Fibroblast of skin of abdomen (primary cell): ENCODE results near the gene BCL11B.

Experiments
- DNase-seq: peaks from one replicate; pipeline ENCODE4 v3.0.0-alpha.2; 2013

Gene BCL11B

DNA sequence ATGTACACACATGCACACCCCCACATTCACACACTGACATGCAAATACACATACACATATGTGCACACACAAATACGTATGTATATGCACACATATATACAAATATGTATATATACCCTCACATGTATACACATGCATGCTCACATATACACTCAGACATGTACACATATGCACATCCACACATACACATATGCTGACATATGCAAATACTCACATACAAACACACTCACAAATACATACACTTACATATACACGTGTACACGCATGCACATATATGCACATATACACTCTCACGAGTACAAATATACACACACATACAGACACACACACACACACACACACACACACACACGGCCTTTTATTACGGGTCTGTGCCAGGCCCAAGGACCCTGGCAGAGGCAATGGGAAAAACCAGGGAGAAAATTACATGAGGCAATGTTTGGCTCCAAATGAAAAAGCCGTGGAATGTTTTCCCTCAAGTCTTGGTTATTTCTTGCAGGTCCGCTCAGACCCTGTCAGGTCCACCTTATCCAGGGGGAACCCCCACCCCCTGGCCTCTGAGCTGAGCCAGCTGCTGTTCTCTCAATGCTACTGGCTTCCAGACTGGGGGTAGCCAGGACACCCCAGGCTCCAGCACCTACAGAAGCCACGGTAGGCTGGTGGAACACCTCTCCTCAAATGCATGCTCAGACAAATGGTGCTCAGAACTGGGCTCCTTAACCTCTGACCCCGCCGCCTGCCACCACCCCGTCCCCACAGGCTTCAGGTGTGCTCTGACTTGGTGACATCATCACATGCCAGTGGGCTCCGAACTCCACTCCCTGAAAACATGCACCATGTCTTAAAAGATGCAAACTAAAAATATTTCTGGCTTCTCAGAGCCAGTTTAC lies 54.7 kb downstream of the BCL11B start:
- DNase-seq: no peak

- no peak for DNase-seq
Measured at GRCh38 chr14:99216191-99216590, 55.8 kb downstream of the BCL11B start.

GRCh38 chr14:99215277-99215676 lies 56.7 kb downstream of the BCL11B start:
- DNase-seq: peak; percentile 98

DNA sequence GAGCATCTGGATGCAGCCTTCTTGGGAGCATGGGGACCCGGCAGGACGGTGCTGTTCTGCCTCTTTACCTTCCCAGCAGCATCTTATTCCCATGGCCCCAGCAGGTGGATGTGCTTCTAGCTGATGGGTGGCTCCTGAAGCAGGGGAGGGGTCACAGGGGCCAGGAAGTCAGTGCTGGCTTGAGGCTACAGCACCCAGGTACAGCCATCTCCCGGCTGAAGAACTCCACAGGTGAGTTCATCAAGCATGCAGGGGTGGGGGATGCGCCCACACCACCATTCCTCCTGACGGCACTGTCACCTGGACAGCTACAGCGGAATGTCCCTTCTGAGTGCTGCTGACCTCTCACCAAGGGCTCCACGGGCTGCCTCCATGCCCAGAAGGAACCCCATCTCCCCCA lies 57.3 kb downstream of the BCL11B start:
- no peak for DNase-seq

- no peak for DNase-seq
Measured at GRCh38 chr14:99213527-99213971, 58.4 kb downstream of the BCL11B start.

- DNase-seq: peak; percentile 93
Measured at GRCh38 chr14:99213101-99213500, 58.9 kb downstream of the BCL11B start.

GRCh38 chr14:99212646-99213045 lies 59.4 kb downstream of the BCL11B start:
- no peak for DNase-seq

- no peak for DNase-seq
Measured at GRCh38 chr14:99212199-99212598, 59.8 kb downstream of the BCL11B start.

DNA sequence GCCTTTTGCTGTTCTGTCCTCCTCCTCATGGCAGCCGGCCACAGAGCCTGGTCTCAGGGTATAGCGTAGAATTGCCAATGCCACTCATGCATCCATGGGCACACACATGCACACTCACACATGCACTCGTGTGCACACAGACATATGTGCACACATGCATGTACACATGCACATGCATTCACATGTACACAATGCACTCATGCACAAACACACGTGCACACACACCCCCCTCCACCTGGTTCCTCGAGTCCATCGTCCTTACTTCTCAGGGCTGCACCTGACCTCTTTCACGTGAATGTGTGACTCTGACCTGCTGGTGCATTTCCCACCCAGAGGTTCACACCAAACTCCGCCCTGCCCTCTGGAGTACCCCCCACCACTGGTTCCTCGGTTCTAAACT lies 60.6 kb downstream of the BCL11B start:
- DNase-seq: no peak

DNA sequence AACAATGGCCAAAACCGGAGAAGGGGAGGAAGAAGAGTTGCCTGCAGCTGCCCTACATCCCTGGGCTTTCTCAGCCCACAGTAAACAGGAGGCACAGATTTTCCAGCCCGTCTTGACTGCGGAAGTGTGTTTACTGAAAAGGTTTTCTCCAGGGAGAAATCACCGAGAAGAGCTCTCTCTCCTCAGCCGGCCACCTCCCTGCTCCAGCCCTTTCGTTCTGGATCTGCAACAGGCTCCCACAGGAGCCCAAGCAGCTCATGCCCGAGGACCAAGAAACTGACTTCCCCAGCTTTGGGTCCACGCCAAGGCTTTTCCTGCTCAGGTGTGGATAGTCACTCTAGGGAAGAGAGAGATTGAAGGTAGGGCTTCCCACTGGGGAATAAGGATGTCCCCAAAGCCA lies 61.7 kb downstream of the BCL11B start:
- no peak for DNase-seq

DNA sequence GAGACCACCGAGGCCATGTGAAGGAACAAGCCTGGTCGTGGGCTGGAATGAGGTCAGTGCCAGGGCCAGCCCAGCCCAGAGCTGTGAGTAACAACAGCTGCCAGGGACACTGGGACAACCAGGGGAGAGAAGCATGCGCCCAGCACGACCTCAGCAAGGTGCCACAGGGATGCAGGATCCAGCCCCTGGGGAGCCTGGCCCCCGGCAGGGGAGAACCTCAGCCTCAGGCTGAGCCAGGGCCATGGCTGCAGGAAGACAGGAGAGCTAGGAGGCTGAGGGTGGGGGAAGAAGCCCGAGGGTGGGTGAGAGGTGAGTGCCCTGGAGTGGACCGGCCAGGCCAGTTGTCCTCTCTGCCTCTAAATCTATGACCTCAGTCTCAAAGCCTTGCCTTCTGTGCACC lies 62.6 kb downstream of the BCL11B start:
- no peak for DNase-seq

DNA sequence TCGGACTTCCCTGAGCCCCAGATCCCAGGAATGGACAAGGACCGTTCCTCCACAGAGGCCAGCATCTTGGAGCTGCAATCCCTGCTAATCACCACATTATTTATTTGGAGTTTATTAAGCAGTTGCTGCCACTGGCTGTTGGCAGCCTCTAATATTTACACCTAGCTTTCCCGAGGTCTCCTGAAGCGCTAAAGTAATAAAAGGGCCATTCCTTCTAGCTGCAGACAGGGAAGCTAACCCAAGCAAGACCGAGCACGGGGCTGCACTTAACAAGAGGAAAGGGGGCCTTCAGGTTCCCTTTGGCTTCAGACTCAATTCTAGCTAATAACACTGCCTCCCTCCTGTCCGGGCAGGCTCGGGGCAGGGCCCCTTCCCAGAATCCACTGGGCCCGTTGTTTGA lies 63.7 kb downstream of the BCL11B start:
- DNase-seq: no peak

DNA sequence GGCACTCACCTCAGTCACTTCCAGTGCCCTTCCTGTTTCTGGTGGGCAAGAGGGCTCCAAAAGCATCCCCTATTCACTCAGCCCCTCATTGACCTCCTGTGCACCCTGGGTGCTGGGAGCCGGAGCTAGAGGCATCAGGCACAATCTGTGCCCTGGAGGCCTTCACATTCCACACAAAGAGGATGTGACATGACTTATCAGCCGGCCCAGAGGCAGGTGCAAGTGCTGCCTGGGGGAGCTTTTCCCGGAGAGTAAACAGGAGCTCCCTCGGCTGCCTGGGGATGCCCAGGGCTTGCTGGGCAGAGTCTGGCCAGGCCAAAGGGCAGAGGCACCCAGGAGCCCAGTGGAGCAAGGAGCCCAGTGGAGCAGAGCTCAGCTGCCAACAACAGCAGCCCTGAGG lies 64.5 kb downstream of the BCL11B start:
- no peak for DNase-seq

GRCh38 chr14:99206090-99206489 lies 65.9 kb downstream of the BCL11B start:
- no peak for DNase-seq

DNA sequence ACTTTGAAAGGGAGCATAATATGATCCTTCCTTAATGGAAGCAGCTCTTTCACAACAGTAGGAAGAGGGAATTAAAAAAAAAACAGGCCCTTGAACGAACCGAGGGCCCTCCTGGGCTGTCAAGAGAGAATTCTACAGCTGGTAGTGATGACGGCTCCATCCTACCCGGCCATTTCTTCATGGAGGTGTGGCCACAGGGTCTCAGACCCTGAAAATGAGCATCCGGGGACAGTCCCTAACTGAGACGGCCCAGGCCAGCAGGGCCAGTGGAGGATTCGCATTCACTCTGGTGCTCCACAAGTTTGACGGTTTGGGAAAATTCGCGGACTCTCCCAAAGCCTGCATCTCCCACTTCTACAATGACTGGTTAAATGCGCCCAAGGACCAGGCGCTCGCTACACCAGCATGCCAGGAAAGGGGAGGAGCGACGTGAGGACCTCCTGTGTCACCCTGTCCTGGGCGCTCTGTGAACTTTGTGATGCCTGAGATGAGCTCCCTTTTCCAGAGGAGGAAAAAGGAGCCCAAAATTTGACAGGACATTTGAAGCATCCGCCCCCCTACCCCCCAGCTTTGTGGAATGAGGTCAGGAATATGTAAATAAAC lies 66.8 kb downstream of the BCL11B start:
- no peak for DNase-seq

GRCh38 chr14:99203801-99204200 lies 68.2 kb downstream of the BCL11B start:
- DNase-seq: no peak

GRCh38 chr14:99203080-99203479 lies 68.9 kb downstream of the BCL11B start:
- no peak for DNase-seq

GRCh38 chr14:99202516-99202915 lies 69.5 kb downstream of the BCL11B start:
- DNase-seq: no peak

DNA sequence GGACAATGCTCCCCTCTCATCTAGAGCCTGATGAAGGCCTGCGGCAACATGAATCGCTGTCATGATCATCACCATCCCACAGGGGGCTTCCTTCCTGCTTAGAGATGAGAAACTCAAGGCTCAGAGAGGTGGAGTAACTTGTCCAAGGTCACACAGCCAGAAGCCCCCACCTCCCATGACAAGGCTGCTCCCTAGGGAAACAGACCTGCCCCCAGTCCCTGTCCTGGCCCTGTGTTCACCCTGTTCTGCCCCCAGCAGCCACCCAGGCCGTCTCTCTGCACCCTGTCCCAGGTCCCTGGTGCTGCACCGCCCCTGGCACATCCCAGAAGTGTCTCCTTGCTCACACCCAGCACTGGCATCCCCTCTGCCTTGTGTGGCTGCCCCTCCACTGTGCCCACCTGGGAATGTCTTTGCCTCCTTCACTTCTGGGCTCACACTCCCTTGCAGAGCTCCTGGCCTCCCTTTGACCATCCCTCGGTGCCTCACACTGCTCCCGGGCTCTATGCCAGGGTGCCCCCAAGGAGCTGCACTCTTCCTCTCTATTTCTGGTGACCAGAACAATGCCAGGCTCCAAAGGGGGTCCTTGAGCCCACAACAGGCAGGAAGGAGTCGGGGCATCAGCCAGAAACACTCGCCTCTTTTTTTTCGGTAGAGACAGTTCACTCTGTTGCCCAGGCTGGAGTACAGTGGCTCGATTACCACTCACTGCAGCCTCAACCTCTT lies 70.5 kb downstream of the BCL11B start:
- no peak for DNase-seq

DNA sequence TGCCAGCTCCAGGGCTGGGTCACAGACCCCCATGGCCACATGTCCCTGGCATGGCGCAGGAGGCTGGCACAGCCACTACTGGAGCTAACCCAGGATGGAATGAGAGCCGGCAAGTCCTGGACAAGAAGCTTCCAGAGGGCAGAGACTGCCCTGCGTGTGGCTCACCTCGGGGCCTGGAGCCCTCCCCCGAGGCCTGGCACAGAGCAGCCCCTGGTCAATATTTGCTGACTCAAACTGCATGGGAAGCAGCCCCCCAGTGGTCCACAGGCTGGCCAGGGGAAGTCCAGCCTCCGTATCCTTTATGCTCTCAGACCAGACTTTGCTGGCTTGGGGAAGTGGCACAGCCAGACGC lies 71.4 kb downstream of the BCL11B start:
- DNase-seq: no peak

GRCh38 chr14:99199846-99200653 lies 71.9 kb downstream of the BCL11B start:
- peak; percentile 49 for DNase-seq

GRCh38 chr14:99198746-99199502 lies 73.1 kb downstream of the BCL11B start:
- no peak for DNase-seq
